ENCODE data around the gene APBA2.
"Not testable (repeated sequence)": the region's sequence is repeated elsewhere in the genome, so short reads cannot be mapped to it uniquely, and the experiment has no call there.

APBA2 gene

GRCh38 chr15:29092376-29093064 lies 206.7 kb downstream of the APBA2 start:
- no peak for DNase-seq

- DNase-seq, result no peak
Measured at GRCh38 chr15:29093065-29093435, 207.3 kb downstream of the APBA2 start.

- DNase-seq, result no peak
Measured at GRCh38 chr15:29093696-29094343, 208.0 kb downstream of the APBA2 start.

- no peak for DNase-seq
Measured at GRCh38 chr15:29094711-29095110, 208.9 kb downstream of the APBA2 start.

- DNase-seq, result no peak
Measured at GRCh38 chr15:29095746-29096145, 210.0 kb downstream of the APBA2 start.

- DNase-seq, result no peak
Measured at GRCh38 chr15:29097168-29097567, 211.4 kb downstream of the APBA2 start.

- no peak for DNase-seq
Measured at GRCh38 chr15:29097971-29098370, 212.2 kb downstream of the APBA2 start.

- DNase-seq, result no peak
Measured at GRCh38 chr15:29098652-29099051, 212.9 kb downstream of the APBA2 start.

GRCh38 chr15:29099131-29099880 lies 213.5 kb downstream of the APBA2 start:
- DNase-seq, result no peak

- no peak for DNase-seq
Measured at GRCh38 chr15:29100486-29101000, 214.8 kb downstream of the APBA2 start.

- DNase-seq, result no peak
Measured at GRCh38 chr15:29101491-29101890, 215.7 kb downstream of the APBA2 start.

GRCh38 chr15:29102173-29102794 lies 216.5 kb downstream of the APBA2 start:
- DNase-seq, result not testable (repeated sequence)

- DNase-seq, result no peak
Measured at GRCh38 chr15:29102911-29103823, 217.4 kb downstream of the APBA2 start.

GRCh38 chr15:29103824-29104565 lies 218.2 kb downstream of the APBA2 start:
- DNase-seq, result no peak

- no peak for DNase-seq
Measured at GRCh38 chr15:29104566-29104880, 218.7 kb downstream of the APBA2 start.

- no peak for DNase-seq
Measured at GRCh38 chr15:29105151-29105854, 219.5 kb downstream of the APBA2 start.

- DNase-seq, result no peak
Measured at GRCh38 chr15:29106116-29106515, 220.3 kb downstream of the APBA2 start.

GRCh38 chr15:29106551-29107290 lies 220.9 kb downstream of the APBA2 start:
- DNase-seq, result no peak

- no peak for DNase-seq
Measured at GRCh38 chr15:29107291-29107890, 221.6 kb downstream of the APBA2 start.

Measured in NCI-H2029 treated with DMSO at 0.1 percent for 48 hours (cell line).